Measurements from ENCODE around the gene FILIP1L.
A peak's percentile ranks its signal among the peaks of the same experiment; 100 is the strongest.

GRCh38 chr3:99789011-99789721, 325.1 kb downstream of the FILIP1L start:
- peak in 2 of 3 experiments; percentile 49 to 65; a peak in 3 of 4 replicates for TF ChIP-seq CTCF (IDR thresholded peaks at IDR 0.05; ENCODE audit: control extremely low read depth in 1 of 3, insufficient read depth in 1 of 3, low read depth in 1 of 3, low read length in 3 of 3)
- TF ChIP-seq KDM4A (IDR thresholded peaks at IDR 0.05; ENCODE audit: low read depth, low read length, severe bottlenecking), result no peak
- TF ChIP-seq KDM5A (IDR thresholded peaks at IDR 0.05; ENCODE audit: low read length), result no peak

Data from H1 (cell line).